RWPE2 (cell line): ENCODE data around the gene PPA1.

Experiments
- ATAC-seq: fragments of 200-7000 bp; cut with Tn5 transposase; 3 replicates; pipeline ENCODE4 v1.9.1; 2021; ENCODE audit warnings: low read depth
- DNase-seq: peaks from one replicate; pipeline ENCODE4 v3.0.0-alpha.2; 2020; ENCODE audit warnings: low spot score
- H3K27ac ChIP-seq: fragments of 450-650 bp; 2 replicates; pipeline ENCODE4 v1.5.1; 2017; ENCODE audit warnings: mild to moderate bottlenecking; ENCODE audit not compliant: poor library complexity, severe bottlenecking
- H3K27me3 ChIP-seq: fragments of 250-450 bp; sonication (Bioruptor Pico); 2 replicates; pipeline ENCODE4 v1.5.1; 2021; ENCODE audit warnings: mild to moderate bottlenecking, moderate library complexity; ENCODE audit not compliant: insufficient read depth, poor library complexity, severe bottlenecking
- H3K36me3 ChIP-seq: fragments of 250-450 bp; sonication (Bioruptor Pico); 2 replicates; pipeline ENCODE4 v1.5.1; 2020; ENCODE audit warnings: low read depth, mild to moderate bottlenecking, moderate library complexity
- H3K4me1 ChIP-seq: fragments of 250-450 bp; sonication (Bioruptor Pico); 2 replicates; pipeline ENCODE4 v1.5.1; 2021; ENCODE audit warnings: mild to moderate bottlenecking, moderate library complexity; ENCODE audit not compliant: insufficient read depth, poor library complexity, severe bottlenecking
- H3K4me3 ChIP-seq: fragments of 250-450 bp; sonication (Bioruptor Pico); 2 replicates; pipeline ENCODE4 v1.5.1; 2021; ENCODE audit warnings: mild to moderate bottlenecking, moderate library complexity; ENCODE audit not compliant: severe bottlenecking
- H3K9me3 ChIP-seq: fragments of 250-450 bp; sonication (Bioruptor Pico); 2 replicates; pipeline ENCODE4 v1.5.1; 2021; ENCODE audit warnings: mild to moderate bottlenecking, moderate library complexity; ENCODE audit not compliant: severe bottlenecking
- TF ChIP-seq, protein P1 (sequence below): fragments of 450-650 bp; IDR thresholded peaks from one replicate; pipeline ENCODE4 v1.5.1; 2017; ENCODE audit warnings: mild to moderate bottlenecking, moderate library complexity; ENCODE audit not compliant: poor library complexity, severe bottlenecking

The PPA1 gene

DNA sequence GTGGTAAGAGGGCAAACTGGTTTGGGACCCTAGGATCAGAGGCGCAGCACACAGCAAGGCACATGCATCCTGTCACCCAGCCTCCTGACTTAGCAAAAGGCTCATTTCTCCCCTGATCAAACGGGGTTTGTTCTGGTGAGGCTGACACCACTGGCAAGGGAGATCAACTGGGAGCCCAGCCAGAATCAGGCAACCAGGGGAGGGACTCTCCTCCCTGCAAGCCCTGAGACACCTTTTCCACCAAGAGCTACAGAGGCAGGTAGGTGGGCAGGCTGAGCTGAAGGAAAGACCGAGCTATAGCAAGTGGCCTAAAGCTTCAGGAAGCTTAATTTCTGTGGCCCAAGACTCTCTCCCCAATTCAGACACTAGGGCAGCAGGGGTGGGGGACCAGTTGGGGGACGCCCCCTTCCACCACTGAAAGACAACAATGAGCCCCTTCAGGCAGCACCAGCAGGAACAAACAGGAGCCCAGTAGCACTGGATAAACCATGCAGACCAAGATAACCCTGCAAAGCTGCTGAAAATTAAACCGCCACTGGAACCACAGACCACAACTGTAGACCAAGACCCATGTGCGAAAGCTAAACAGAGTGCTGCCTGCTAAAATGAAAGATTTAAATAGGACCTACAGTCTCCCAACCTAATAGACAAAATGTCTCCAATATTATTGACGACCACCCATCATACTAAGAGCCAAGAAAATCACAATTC lies 35.8 kb downstream of the PPA1 start:
- ATAC-seq (no peak), DNase-seq (no peak)
- no peak overlapping the region for H3K4me3 ChIP-seq
- no peaks in the 10 kb centered on the region for H3K27me3 ChIP-seq
- H3K27ac ChIP-seq = no peak overlapping the region
- H3K9me3 ChIP-seq = no peaks in the 10 kb centered on the region
- peaks cover 41% of the 10 kb centered on the region for H3K36me3 ChIP-seq
- H3K4me1 ChIP-seq = peaks cover 19% of the 10 kb centered on the region
- TF ChIP-seq, protein P1, sequence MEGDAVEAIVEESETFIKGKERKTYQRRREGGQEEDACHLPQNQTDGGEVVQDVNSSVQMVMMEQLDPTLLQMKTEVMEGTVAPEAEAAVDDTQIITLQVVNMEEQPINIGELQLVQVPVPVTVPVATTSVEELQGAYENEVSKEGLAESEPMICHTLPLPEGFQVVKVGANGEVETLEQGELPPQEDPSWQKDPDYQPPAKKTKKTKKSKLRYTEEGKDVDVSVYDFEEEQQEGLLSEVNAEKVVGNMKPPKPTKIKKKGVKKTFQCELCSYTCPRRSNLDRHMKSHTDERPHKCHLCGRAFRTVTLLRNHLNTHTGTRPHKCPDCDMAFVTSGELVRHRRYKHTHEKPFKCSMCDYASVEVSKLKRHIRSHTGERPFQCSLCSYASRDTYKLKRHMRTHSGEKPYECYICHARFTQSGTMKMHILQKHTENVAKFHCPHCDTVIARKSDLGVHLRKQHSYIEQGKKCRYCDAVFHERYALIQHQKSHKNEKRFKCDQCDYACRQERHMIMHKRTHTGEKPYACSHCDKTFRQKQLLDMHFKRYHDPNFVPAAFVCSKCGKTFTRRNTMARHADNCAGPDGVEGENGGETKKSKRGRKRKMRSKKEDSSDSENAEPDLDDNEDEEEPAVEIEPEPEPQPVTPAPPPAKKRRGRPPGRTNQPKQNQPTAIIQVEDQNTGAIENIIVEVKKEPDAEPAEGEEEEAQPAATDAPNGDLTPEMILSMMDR = no peak

DNA sequence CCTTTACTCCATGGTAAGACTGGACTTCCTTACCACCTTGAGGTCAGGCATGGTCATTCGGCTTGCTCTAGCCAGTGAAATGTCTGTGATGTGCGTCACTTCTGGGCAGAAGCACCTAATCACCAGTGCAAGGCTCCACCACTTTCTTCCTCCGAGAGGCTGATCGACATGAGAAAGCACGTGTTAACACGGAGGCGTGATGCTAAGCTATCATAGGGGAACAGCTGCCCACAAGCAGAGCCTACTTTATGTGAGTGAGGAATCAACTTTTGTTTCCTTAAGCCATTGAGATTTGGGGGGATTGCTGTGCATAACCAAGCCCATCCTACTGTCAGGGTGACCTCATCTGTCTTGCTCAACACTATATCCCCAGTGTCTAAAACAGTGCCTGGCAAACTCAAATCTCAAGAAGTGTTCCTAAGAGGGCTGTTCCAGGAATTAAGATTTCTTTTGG lies 39.8 kb downstream of the PPA1 start:
- TF ChIP-seq, protein P1 = no peak
- peaks cover 29% of the 10 kb centered on the region for H3K4me1 ChIP-seq

DNA sequence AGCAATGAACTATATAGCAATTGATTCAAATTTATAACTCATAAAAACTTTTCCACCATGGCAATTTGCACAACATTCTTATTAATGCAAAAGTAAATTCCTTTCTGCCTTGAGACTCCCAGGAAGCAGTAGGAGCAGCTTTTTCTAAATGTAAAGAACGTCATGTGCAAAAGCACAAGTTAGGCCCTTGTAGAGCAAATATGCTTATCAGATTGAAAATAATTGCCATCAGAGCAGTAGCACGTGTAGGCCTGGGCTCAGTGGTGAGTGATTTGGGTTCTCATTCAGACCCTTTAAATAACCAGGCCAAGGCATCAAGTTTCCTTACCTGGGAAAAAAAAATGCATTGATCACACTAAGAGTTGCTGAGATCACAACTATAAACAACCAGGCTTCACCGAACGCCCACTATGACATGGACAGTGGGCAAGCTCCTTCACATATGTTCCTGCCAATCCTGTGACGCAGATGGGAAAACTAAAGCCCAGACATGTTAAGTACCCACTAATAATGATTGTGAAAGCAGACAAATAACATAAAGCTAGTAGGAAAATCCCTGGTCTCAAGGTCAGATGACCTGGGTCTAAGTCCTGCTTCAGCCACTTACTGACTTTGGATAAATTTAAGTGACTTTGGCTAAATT lies 40.8 kb downstream of the PPA1 start:
- ATAC-seq = peak; percentile 63
- no peak overlapping the region for H3K4me3 ChIP-seq
- TF ChIP-seq, protein P1 = no peak
- no peaks in the 10 kb centered on the region for H3K36me3 ChIP-seq
- peak overlapping the region; percentile 85 for H3K27ac ChIP-seq
- H3K9me3 ChIP-seq = no peaks in the 10 kb centered on the region
- DNase-seq = peak; percentile 70
- H3K4me1 ChIP-seq = peaks cover 29% of the 10 kb centered on the region
- H3K27me3 ChIP-seq = no peaks in the 10 kb centered on the region

More for the DNA sequence above, 39.8 kb downstream of the PPA1 start:
- Histone ChIP-seq H3K4me3 (no peak overlapping the region), H3K27me3 (no peaks in the 10 kb centered on the region), H3K9me3 (no peaks in the 10 kb centered on the region), H3K36me3 (peaks cover 4% of the 10 kb centered on the region), H3K27ac (peak overlapping the region; percentile 85)
- DNase-seq = no peak
- ATAC-seq = no peak

DNA sequence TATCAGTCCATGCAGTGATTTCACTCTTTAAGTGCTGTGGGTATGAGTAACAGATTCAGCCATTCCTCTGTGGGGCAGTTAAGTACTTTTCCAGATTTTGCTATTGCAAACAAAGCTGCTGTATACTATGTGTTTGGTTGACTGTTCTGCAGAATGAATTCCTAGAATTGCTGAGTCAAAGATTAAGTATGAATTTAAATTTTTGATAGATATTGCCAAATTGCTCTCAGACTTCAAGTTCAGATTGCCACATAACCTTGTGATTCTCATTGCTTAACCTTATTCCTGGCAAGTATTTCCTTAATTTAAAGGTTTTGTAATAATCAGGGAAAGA lies 41.3 kb downstream of the PPA1 start:
- Histone ChIP-seq H3K9me3 (no peaks in the 10 kb centered on the region), H3K27me3 (no peaks in the 10 kb centered on the region), H3K4me1 (peaks cover 29% of the 10 kb centered on the region), H3K36me3 (no peaks in the 10 kb centered on the region), H3K27ac (peak overlapping the region; percentile 85), H3K4me3 (no peak overlapping the region)
- DNase-seq (no peak), ATAC-seq (peak; percentile 88)
- TF ChIP-seq, protein P1 = no peak
